PFSK-1 (cell line): ENCODE results near the gene ZC3H7A.

ENCODE experiments used
- FOXP2 ChIP-seq: optimal IDR thresholded peaks from 2 replicates; pipeline ENCODE3; 2011; ENCODE audit warnings: borderline replicate concordance, control low read depth, inconsistent platforms; ENCODE audit not compliant: insufficient read depth; ENCODE audit errors: extremely low read length, extremely low read depth
- POLR2AphosphoS5 ChIP-seq: IDR thresholded peaks from 2 replicates; pipeline ENCODE4 v1.6.1; 2012; ENCODE audit warnings: low read depth, mild to moderate bottlenecking, control low read depth, low read length, moderate library complexity
- TAF1 ChIP-seq: IDR thresholded peaks from 2 replicates; pipeline ENCODE4 v1.6.1; 2012; ENCODE audit warnings: low read length, control low read depth, borderline replicate concordance; ENCODE audit not compliant: insufficient read depth

DNA sequence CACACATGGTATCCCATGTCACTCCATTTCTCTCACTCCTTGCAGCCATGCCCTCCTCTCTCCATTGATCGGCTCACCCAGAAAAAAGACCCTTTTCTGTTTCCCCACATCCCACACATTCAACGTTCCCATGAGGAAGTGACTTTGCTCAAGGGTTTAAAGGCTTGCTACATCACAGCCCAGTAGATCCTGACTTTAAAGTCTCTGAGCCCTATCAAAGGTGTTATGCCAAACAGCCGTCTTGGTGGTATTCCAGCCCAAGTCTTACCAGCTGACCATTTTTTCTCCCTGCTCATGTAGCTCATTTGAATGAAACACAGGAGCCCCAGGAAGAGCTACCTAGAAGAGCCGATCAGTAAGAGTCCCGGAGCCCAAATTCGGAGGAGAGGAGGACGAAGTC, 47.0 kb downstream of the ZC3H7A start:
- TF ChIP-seq FOXP2: no peak
- no peak for TF ChIP-seq TAF1
- no peak for TF ChIP-seq POLR2AphosphoS5
